HPDE6-E6E7 (cell line): ENCODE measurements around the gene CTBP2.
"Not testable (repeated sequence)": the region's sequence is repeated elsewhere in the genome, so short reads cannot be mapped to it uniquely, and the experiment has no call there.

Source experiments
- DNase-seq: peaks from one replicate; pipeline ENCODE4 v3.0.0; 2011; ENCODE audit warnings: missing footprints; ENCODE audit errors: extremely low spot score

Gene CTBP2

GRCh38 chr10:125087191-125087896, 73.0 kb downstream of the CTBP2 start:
- DNase-seq = peak; percentile 80

DNA sequence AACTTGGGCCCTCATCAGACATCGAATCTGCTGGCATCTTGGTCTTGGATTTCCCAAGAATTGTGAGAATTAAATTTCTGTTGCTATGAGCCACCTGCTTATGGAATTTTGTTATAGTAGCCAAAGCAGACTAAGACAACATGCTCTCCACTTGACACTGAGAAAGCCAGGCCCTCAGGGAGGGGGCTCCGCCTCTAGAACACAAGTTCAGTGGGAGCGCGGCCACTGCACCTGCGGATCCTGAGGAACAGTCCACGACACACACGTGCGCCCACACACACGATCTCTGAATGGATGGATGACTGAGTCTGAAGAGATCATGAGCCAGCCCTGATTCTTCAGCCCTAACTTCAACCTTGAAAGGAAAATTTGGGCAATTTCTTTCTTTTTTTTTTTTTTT, 73.7 kb downstream of the CTBP2 start:
- DNase-seq = no peak

DNA sequence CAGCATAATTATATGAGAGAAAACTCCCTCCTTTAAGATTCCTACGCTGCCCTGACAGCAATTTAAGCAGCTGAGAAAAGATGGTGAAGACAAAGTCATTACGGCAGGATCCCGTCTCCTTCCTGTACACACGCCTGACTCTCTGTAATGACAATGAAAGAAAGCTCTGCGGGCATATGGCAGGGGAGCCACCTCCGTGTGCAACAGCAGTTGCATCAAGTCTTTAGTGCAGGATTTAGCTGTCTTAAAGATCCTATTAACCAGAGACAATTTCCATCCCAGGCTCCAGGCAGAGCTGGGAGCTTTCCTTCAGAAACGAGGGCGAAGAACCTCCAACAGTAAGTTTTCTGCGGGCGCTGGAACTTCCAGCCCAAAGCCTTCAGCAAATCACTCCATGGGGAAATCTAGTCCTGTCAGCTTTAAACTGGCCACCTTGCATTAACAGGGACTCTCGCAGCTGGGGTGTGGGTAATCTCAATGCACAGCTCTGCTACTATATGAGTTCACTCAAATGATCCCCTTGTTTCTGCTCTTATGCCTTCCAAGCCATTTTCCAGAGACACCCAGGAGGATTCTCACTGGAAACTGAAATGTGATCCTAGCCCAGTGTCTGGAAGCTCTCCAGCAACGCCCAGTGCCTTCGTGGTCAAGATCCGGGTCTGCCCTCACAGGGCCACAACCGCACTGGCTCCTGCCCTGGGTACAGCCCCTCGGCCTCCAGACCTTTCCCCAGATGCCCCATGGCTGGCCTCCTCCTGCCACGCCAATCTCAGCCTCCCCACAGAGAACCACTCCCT, 74.9 kb downstream of the CTBP2 start:
- DNase-seq = no peak

- no peak for DNase-seq
Observed at GRCh38 chr10:125084614-125085257, 75.6 kb downstream of the CTBP2 start.

- peak; percentile 93 for DNase-seq
Observed at GRCh38 chr10:125084191-125084613, 76.2 kb downstream of the CTBP2 start.

DNA sequence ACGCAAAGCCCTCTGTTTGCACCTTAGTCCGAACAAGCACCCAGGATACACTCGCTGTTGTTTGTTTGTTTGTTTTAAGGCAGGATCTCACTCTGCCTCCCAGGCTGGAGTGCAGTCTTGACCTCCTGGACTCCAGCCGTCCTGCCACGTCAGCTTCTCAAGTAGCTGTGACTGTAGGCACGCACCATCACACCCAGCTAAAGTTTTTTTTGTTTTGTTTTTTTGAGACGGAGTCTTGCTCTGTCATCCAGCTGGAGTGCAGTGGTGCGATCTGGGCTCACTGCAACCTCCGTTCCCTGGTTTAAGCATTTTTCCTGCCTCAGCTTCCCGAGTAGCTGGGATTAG, 76.8 kb downstream of the CTBP2 start:
- DNase-seq = no peak

DNA sequence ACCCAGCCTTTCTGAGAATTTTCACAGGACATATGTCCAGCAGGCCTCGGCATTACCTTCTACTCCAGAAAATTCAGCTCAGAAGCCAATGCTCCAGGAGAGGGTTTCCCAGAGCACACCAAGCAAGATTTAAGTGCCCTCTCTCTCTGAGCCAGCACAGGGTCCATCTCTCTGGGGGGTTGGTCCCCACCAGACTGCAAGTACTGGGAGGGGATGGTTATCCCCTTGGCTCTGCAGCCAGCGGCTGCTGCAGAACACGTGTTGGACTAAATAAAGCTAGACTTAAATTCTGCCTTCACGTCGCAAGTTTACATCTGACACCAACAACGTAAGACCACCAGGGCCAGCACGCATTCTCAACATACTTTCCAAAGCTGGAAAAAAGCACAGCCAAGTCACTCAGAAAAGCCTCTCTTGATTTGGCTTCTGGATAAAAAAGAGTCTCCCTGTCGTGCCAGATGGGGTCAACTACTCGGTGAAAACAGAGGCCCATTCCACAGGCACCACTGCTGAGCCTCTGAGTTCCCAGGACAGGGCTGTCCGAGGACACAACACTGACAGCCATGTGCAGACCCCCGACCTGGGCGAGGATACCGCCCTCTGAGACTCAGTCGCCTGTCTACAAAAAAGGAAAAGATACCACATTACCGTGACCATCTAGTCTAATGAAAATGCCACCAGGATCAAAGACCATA, 77.3 kb downstream of the CTBP2 start:
- DNase-seq = no peak

DNA sequence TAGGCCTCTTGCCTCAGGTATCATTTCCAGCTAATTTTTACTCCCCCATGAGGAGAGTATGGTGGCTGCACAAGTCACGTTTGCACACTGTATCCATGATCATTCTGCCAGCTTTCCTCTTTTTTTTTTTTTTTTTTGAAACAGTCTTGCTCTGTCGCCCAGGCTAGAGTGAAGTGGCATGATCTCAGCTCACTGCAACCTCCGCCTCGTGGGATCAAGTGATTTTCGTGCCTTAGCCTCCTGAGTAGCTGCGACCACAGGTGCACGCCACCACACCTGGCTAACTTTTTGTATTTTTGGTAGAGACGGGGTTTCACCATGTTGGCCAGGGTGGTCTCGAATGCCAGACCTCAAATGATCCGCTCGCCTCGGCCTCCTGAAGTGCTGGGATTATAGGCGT, 77.9 kb downstream of the CTBP2 start:
- DNase-seq = not testable (repeated sequence)

DNA sequence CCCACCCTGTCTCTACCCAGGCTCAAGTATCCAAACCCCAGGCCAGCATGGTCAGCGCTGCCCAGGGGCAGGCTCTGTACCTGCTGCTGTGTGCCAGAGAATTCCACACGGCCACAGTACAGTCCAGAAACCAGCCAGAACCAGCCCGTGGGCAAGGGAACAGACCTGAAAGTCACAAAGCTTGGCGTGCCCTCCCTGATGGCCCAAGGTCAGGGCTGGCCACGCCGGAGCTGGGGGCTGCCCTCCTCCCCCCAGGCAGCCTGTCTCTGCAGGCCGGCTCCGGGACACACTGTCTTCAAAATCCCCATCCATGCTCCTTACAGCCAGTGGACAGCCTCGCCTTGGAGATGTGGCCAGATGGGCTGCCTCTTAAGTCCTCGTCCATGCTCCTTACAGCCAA, 78.4 kb downstream of the CTBP2 start:
- DNase-seq = no peak

- no peak for DNase-seq
Observed at GRCh38 chr10:125080984-125081383, 79.4 kb downstream of the CTBP2 start.

- no peak for DNase-seq
Observed at GRCh38 chr10:125080296-125080695, 80.1 kb downstream of the CTBP2 start.

DNA sequence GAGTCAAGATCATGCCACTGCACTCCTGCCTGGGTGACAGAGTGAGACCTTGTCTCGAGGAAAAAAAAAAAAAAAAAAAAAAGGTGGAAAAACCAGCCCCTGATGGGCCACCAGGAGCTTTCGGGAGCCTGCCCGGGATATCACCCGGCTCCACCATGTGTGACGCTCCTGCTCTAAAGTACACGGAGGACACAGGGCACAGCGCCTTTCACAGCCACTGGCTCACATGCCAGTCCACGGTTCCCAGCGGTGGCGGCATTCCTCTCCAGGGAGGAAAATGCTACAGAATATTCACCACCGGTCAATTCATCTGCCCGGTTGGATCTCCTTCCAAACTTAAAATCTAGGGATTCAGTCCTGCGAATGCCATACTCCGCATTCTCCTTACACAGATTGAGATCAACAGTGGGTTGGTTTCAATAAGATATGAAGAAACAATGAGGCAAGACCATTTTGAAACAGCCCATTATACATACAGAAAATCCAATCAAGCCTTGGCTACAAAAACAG, 81.2 kb downstream of the CTBP2 start:
- DNase-seq = no peak

- no peak for DNase-seq
Observed at GRCh38 chr10:125076891-125077541, 83.3 kb downstream of the CTBP2 start.

DNA sequence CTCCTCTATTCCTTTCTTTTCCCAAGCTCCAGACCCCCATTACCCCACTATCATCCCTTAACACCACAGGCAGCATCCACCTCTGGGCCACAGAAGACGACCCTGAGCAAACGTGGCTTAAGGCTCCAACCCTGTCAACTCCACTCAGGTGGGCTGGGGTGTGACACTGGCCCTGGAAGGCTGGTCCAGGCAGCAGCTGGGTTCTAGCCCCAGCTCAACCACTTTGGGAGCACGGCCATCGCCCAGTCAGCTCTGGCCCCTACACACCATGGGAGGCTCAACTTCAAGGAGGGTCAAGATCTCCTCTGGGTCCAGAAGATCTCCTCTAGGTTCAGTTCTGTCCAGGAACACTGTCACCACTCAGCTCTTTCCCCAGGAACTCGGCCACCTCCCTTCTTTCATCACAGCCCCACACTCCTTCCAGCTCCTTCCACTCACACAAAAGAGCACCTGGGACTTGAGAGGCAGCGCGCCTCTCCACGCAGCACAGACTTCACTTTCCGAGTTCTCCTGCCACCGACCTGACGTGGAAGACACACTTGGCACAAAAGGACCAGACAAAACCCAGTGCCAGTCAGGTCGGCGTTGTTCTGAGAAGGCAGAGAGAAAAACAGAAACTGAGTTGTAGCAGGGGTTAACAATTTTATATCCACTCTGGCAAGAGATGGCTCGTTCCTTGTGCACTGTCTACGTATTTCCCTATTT, 84.1 kb downstream of the CTBP2 start:
- no peak for DNase-seq

DNA sequence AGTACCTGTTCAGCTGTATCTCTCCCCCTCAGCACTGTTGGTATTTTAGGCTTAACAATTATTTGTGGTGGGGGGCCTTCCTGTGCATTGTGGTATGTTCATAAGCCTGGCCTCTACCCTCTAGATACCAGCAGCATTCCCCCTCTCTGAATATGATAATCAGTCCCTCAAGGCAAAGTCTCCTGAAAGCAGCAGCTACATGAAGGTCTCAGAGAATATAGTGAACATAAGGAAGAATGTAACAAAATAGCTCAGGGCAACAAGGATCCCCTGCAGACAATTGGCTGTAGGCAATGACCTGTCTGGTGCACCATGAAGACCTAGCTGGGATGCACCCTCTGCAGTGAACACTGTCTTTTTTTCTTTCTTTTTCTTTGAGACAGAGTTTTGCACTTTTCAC, 86.4 kb downstream of the CTBP2 start:
- DNase-seq = no peak

GRCh38 chr10:125072794-125073193, 87.6 kb downstream of the CTBP2 start:
- DNase-seq = no peak

GRCh38 chr10:125071008-125071407, 89.4 kb downstream of the CTBP2 start:
- no peak for DNase-seq

DNA sequence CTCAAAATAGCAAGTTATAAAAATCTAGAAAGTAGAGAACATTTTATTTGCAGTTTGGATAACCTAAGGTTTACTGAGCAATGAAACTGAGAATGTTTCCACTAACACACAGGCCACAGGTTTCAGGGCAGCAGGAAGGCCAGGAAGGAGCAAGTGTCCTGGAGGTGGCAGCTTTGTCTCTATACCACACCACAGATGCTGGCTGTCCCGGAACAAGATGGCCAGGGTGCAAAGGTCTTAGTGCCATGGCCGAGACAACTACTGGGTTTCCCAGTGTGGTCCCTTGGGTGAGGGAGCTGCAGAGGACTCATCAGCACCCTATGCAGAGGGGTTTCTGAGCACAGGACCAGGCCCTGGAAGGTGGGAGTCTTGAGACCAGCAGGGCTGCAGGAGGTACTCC, 92.0 kb downstream of the CTBP2 start:
- no peak for DNase-seq

DNA sequence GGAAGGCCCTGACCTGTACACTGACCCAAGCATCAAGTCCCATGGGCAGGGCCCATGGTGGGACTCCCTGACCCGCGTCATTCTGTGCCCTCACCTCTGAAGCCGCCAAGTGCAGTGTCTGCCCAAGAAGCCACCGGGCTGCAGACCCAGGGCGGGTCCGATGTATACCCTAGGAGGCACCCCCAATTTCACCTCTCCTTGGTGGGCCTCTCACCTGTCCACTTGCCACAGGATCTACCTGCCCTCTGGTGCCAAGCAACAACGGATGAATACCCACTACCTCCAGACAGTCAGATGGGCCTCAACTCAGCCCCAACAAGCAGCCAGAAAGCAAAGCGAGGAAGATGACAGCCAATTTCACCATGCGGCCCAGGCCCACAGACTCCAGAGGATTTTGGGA, 92.6 kb downstream of the CTBP2 start:
- DNase-seq = no peak

- no peak for DNase-seq
Observed at GRCh38 chr10:125066764-125067450, 93.5 kb downstream of the CTBP2 start.
